Measurements from ENCODE around the gene KIF2C.
A peak's percentile ranks its signal among the peaks of the same experiment; 100 is the strongest.
"Not testable (repeated sequence)": the region's sequence is repeated elsewhere in the genome, so short reads cannot be mapped to it uniquely, and the experiment has no call there.

The KIF2C gene

GRCh38 chr1:44735992-44736391, 3.6 kb upstream of the KIF2C start:
- H3K4me3 ChIP-seq (ENCODE audit: low read length), result no peak overlapping the region
- TF ChIP-seq CTCF (conservative IDR thresholded peaks at IDR 0.05; ENCODE audit: low read depth, low read length), result no peak
- no peak for DNase-seq (ENCODE audit: low read depth)

GRCh38 chr1:44738953-44739306, 707 bp upstream of the KIF2C start:
- DNase-seq (ENCODE audit: low read depth), result not testable (repeated sequence)
- peak overlapping the region; percentile 89 for H3K4me3 ChIP-seq (ENCODE audit: low read length)

GRCh38 chr1:44740179-44740617, 561 bp downstream of the KIF2C start:
- peak overlapping the region; percentile 89 for H3K4me3 ChIP-seq (ENCODE audit: low read length)
- TF ChIP-seq CTCF (conservative IDR thresholded peaks at IDR 0.05; ENCODE audit: low read depth, low read length), result no peak
- DNase-seq (ENCODE audit: low read depth), result no peak

GRCh38 chr1:44743211-44743610, 3.6 kb downstream of the KIF2C start:
- TF ChIP-seq CTCF (conservative IDR thresholded peaks at IDR 0.05; ENCODE audit: low read depth, low read length), result no peak
- DNase-seq (ENCODE audit: low read depth), result no peak
- H3K4me3 ChIP-seq (ENCODE audit: low read length), result no peak overlapping the region

- TF ChIP-seq CTCF (conservative IDR thresholded peaks at IDR 0.05; ENCODE audit: low read depth, low read length), result no peak
- no peak for DNase-seq (ENCODE audit: low read depth)
- H3K4me3 ChIP-seq (ENCODE audit: low read length), result no peak overlapping the region
These were observed 8.2 kb downstream of the KIF2C start for GRCh38 chr1:44747878-44748277.

GRCh38 chr1:44757420-44757819, 17.8 kb downstream of the KIF2C start:
- no peak overlapping the region for H3K4me3 ChIP-seq (ENCODE audit: low read length)
- no peak for DNase-seq (ENCODE audit: low read depth)
- TF ChIP-seq CTCF (conservative IDR thresholded peaks at IDR 0.05; ENCODE audit: low read depth, low read length), result no peak

GRCh38 chr1:44759077-44759476, 19.4 kb downstream of the KIF2C start:
- H3K4me3 ChIP-seq (ENCODE audit: low read length), result no peak overlapping the region
- TF ChIP-seq CTCF (conservative IDR thresholded peaks at IDR 0.05; ENCODE audit: low read depth, low read length), result no peak
- no peak for DNase-seq (ENCODE audit: low read depth)

- no peak for TF ChIP-seq CTCF (conservative IDR thresholded peaks at IDR 0.05; ENCODE audit: low read depth, low read length)
- no peak overlapping the region for H3K4me3 ChIP-seq (ENCODE audit: low read length)
These were observed 21.2 kb downstream of the KIF2C start for GRCh38 chr1:44760876-44761275.

GRCh38 chr1:44766421-44766820, 26.8 kb downstream of the KIF2C start:
- DNase-seq (ENCODE audit: low read depth), result not testable (repeated sequence)

More at GRCh38 chr1:44760876-44761275, 21.2 kb downstream of the KIF2C start:
- DNase-seq (ENCODE audit: low read depth), result no peak

More at GRCh38 chr1:44766421-44766820, 26.8 kb downstream of the KIF2C start:
- H3K4me3 ChIP-seq (ENCODE audit: low read length), result not testable (repeated sequence)

All from retinal pigment epithelial cell (primary cell).